HepG2 (cell line): Measurements from ENCODE around the gene MBD3. TPM values are rescaled to one million over a fixed set of nuclear protein-coding genes. Genes with fewer than 3 reads are reported as not detected.

Experiments used
- AGO1 ChIP-seq: fragments of 200-400 bp; formaldehyde crosslinking; IDR thresholded peaks from 2 replicates; pipeline ENCODE4 v1.6.1; 2017; ENCODE audit warnings: mild to moderate bottlenecking, low read depth, low read length, moderate library complexity; ENCODE audit not compliant: poor library complexity, severe bottlenecking
- ATF3 ChIP-seq: sonication (generic); formaldehyde crosslinking; IDR thresholded peaks from 2 replicates; pipeline ENCODE4 v1.4.0; 2020; ENCODE audit warnings: missing genetic modification reagents
- CBX2 ChIP-seq, 2 experiments: fragments of 200-600 bp in 1 of 2; sonication (generic); formaldehyde crosslinking in 1 of 2; IDR thresholded peaks; 2 replicates each; pipeline versions ENCODE4 v1.7.0 to v1.8.1; 2018 to 2022; ENCODE audit warnings: low read depth in 2 of 2, low read length in 1 of 2, mild to moderate bottlenecking in 1 of 2, missing genetic modification reagents in 1 of 2
- ETV5 ChIP-seq: IDR thresholded peaks from 2 replicates; pipeline ENCODE4 v1.6.1; 2018; ENCODE audit warnings: missing biosample characterization, missing genetic modification reagents, inconsistent platforms, borderline replicate concordance
- GTF2F1 ChIP-seq: fragments of 150-350 bp; IDR thresholded peaks from 2 replicates; pipeline ENCODE4 v1.6.1; 2014; ENCODE audit warnings: low read length
- HIC2 ChIP-seq: sonication (generic); formaldehyde crosslinking; IDR thresholded peaks from 2 replicates; pipeline ENCODE4 v1.9.0; 2022; ENCODE audit warnings: low read depth, missing genetic modification reagents
- HOXA9 ChIP-seq: sonication (generic); formaldehyde crosslinking; IDR thresholded peaks from 2 replicates; pipeline ENCODE4 v1.8.1; 2022; ENCODE audit warnings: missing genetic modification reagents, mild to moderate bottlenecking, moderate library complexity, borderline replicate concordance
- NBN ChIP-seq: fragments of 450-650 bp; conservative IDR thresholded peaks from 2 replicates; pipeline ENCODE4 v1.6.1; 2017
- SMARCC2 ChIP-seq: fragments of 450-650 bp; IDR thresholded peaks from 2 replicates; pipeline ENCODE4 v1.6.1; 2017; ENCODE audit warnings: antibody characterized with exemption, mild to moderate bottlenecking
- TP53 ChIP-seq: sonication (generic); formaldehyde crosslinking; conservative IDR thresholded peaks from 2 replicates; pipeline ENCODE4 v1.4.0; 2020; ENCODE audit warnings: missing genetic modification reagents
- XRCC5 ChIP-seq: fragments of 200-400 bp; formaldehyde crosslinking; optimal IDR thresholded peaks from 2 replicates; pipeline ENCODE3; 2017; ENCODE audit warnings: mild to moderate bottlenecking, low read length
- ZBTB37 ChIP-seq: sonication (generic); formaldehyde crosslinking; IDR thresholded peaks from 2 replicates; pipeline ENCODE4 v1.4.0; 2020; ENCODE audit warnings: mild to moderate bottlenecking, missing genetic modification reagents
- ZBTB7A ChIP-seq: sonication (generic); formaldehyde crosslinking; IDR thresholded peaks from 2 replicates; pipeline ENCODE4 v1.8.0; 2022; ENCODE audit warnings: mild to moderate bottlenecking, missing genetic modification reagents
- ZFP37 ChIP-seq: sonication (generic); formaldehyde crosslinking; IDR thresholded peaks from 2 replicates; pipeline ENCODE4 v1.4.0; 2020; ENCODE audit warnings: missing genetic modification reagents, borderline replicate concordance
- ZFP41 ChIP-seq: sonication (generic); formaldehyde crosslinking; IDR thresholded peaks from 2 replicates; pipeline ENCODE4 v1.4.0; 2020; ENCODE audit warnings: mild to moderate bottlenecking, missing genetic modification reagents, borderline replicate concordance
- ZNF10 ChIP-seq: sonication (generic); formaldehyde crosslinking; IDR thresholded peaks from 2 replicates; pipeline ENCODE4 v1.4.0; 2020; ENCODE audit warnings: mild to moderate bottlenecking, low read depth, missing genetic modification reagents, borderline replicate concordance
- ZNF124 ChIP-seq: sonication (generic); formaldehyde crosslinking; IDR thresholded peaks from 2 replicates; pipeline ENCODE4 v1.4.0; 2020; ENCODE audit warnings: missing genetic modification reagents
- ZNF546 ChIP-seq: sonication (generic); formaldehyde crosslinking; conservative IDR thresholded peaks from 2 replicates; pipeline ENCODE4 v1.8.1; 2023; ENCODE audit warnings: mild to moderate bottlenecking, missing genetic modification reagents
- ZNF619 ChIP-seq: sonication (generic); formaldehyde crosslinking; IDR thresholded peaks from 2 replicates; pipeline ENCODE4 v1.4.0; 2020; ENCODE audit warnings: mild to moderate bottlenecking, missing genetic modification reagents
- ZNF737 ChIP-seq: sonication (generic); formaldehyde crosslinking; IDR thresholded peaks from 2 replicates; pipeline ENCODE4 v1.5.0; 2020; ENCODE audit warnings: missing genetic modification reagents, mild to moderate bottlenecking, borderline replicate concordance
- ZNF777 ChIP-seq: sonication (generic); formaldehyde crosslinking; IDR thresholded peaks from 2 replicates; pipeline ENCODE4 v1.4.0; 2020; ENCODE audit warnings: missing genetic modification reagents
- ZNF781 ChIP-seq: sonication (generic); formaldehyde crosslinking; IDR thresholded peaks from 2 replicates; pipeline ENCODE4 v1.5.1; 2020; ENCODE audit warnings: borderline replicate concordance, mild to moderate bottlenecking, missing genetic modification reagents; ENCODE audit errors: not compliant biosample characterization
- ZSCAN22 ChIP-seq: sonication (generic); formaldehyde crosslinking; IDR thresholded peaks from 2 replicates; pipeline ENCODE4 v1.4.0; 2020; ENCODE audit warnings: mild to moderate bottlenecking, missing genetic modification reagents
- polyA plus RNA-seq, 8 experiments: library from polyadenylated mRNA; depleted of rRNA in 3 of 8; stranded (reverse) in 7 of 8; unstranded in 1 of 8; fragments of >200 nt; fragmentation: Illumina TruSeq in 4 of 8; extraction: Trizol in 4 of 8; gene quantifications; 2 replicates each; pipeline versions ENCODE4 v1.2.1 to v1.2.3, GENCODE V29; 2011 to 2016; ENCODE audit warnings: low read depth in 4 of 8, missing spikeins in 1 of 8, mixed read lengths in 1 of 8; ENCODE audit not compliant: insufficient read depth in 1 of 8
- total RNA-seq, 5 experiments: library from RNA; depleted of rRNA; stranded (reverse); fragments of >200 nt; fragmentation: Illumina TruSeq; extraction: Trizol; gene quantifications; 2 replicates each; pipeline ENCODE4 v1.2.3, GENCODE V29; 2016; ENCODE audit warnings: low read depth in 1 of 5
- TF ChIP-seq, protein P1 (sequence below), 2 experiments: fragments of 450-650 bp in 1 of 2; sonication (generic) in 1 of 2; formaldehyde crosslinking; IDR thresholded peaks; 2 replicates each; pipeline versions ENCODE4 v1.5.0 to v1.8.0; 2020 to 2022; ENCODE audit warnings: mild to moderate bottlenecking in 1 of 2, missing genetic modification reagents in 1 of 2
- TF ChIP-seq, protein P2 (sequence below): sonication (generic); formaldehyde crosslinking; IDR thresholded peaks from 2 replicates; pipeline ENCODE4 v1.4.0; 2020; ENCODE audit warnings: mild to moderate bottlenecking, missing genetic modification reagents

MBD3 gene
- total and polyA plus RNA-seq, 2 of the 13 experiments (the other 11 are each of a cell fraction or from before 2014, with no cell fraction given), result 21.2 to 76.9 TPM

GRCh38 chr19:1592024-1592754 lies 476 bp downstream of the MBD3 start (continued):
- TF ChIP-seq, protein P1, sequence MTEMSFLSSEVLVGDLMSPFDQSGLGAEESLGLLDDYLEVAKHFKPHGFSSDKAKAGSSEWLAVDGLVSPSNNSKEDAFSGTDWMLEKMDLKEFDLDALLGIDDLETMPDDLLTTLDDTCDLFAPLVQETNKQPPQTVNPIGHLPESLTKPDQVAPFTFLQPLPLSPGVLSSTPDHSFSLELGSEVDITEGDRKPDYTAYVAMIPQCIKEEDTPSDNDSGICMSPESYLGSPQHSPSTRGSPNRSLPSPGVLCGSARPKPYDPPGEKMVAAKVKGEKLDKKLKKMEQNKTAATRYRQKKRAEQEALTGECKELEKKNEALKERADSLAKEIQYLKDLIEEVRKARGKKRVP (CRISPR knock-in tag; IDR thresholded peaks at IDR 0.05), result no peak
- no peak for TF ChIP-seq ZNF777 (CRISPR knock-in tag)
- TF ChIP-seq ETV5 (CRISPR knock-in tag), result no peak
- TF ChIP-seq TP53 (CRISPR knock-in tag), result no peak
- TF ChIP-seq, protein P2, sequence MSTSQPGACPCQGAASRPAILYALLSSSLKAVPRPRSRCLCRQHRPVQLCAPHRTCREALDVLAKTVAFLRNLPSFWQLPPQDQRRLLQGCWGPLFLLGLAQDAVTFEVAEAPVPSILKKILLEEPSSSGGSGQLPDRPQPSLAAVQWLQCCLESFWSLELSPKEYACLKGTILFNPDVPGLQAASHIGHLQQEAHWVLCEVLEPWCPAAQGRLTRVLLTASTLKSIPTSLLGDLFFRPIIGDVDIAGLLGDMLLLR (CRISPR knock-in tag), result 0 out of 2 replicates have a peak, but pooled peaks have one; percentile 47
- 0 out of 2 replicates have a peak, but pooled peaks have one; percentile 35 for TF ChIP-seq GTF2F1
- TF ChIP-seq AGO1, result no peak
- no peak for TF ChIP-seq ZFP37 (CRISPR knock-in tag)
- peak; percentile 40; the same call in 1 of the 2 replicates for TF ChIP-seq ATF3 (CRISPR knock-in tag)
- no peak for TF ChIP-seq ZNF10 (CRISPR knock-in tag)
- no peak for TF ChIP-seq SMARCC2
- peak; percentile 57; the same call in 1 of the 2 replicates for TF ChIP-seq HIC2 (CRISPR knock-in tag)
- TF ChIP-seq ZNF124 (CRISPR knock-in tag), result no peak
- 0 out of 2 replicates have a peak, but pooled peaks have one; percentile 28 for TF ChIP-seq ZFP41 (CRISPR knock-in tag)
- no peak for TF ChIP-seq CBX2 (IDR thresholded peaks at IDR 0.05; ENCODE audit: low read depth, low read length)
- TF ChIP-seq CBX2 (CRISPR knock-in tag; IDR thresholded peaks at IDR 0.05; ENCODE audit: low read depth), result no peak
- no peak for TF ChIP-seq ZSCAN22 (CRISPR knock-in tag)
- TF ChIP-seq NBN, result no peak
- 0 out of 2 replicates have a peak, but pooled peaks have one; percentile 38 for TF ChIP-seq ZNF619 (CRISPR knock-in tag)
- no peak for TF ChIP-seq XRCC5
- no peak; the same call in 1 of the 2 replicates for TF ChIP-seq ZBTB7A (CRISPR knock-in tag)
- no peak for TF ChIP-seq ZNF781 (CRISPR knock-in tag)
- no peak for TF ChIP-seq ZBTB37 (CRISPR knock-in tag)
- no peak for TF ChIP-seq ZNF737 (CRISPR knock-in tag)
- TF ChIP-seq ZNF546, result no peak
- TF ChIP-seq HOXA9 (CRISPR knock-in tag), result peak; percentile 39; the same call in 1 of the 2 replicates
